Measurements from ENCODE around the gene IKZF3. TPM values are rescaled to one million over a fixed set of nuclear protein-coding genes. Genes with fewer than 3 reads are reported as not detected.
"Not testable (repeated sequence)": the region's sequence is repeated elsewhere in the genome, so short reads cannot be mapped to it uniquely, and the experiment has no call there.

Gene IKZF3
- total and polyA plus RNA-seq, 7 donors: under 0.01 to 12.3 (median 0.36) TPM

- no peaks in the 10 kb centered on the region for H3K9me3 ChIP-seq
- H3K36me3 ChIP-seq: no peaks in the 10 kb centered on the region
- H3K27ac ChIP-seq: no peak overlapping the region
- TF ChIP-seq CTCF (IDR thresholded peaks at IDR 0.05) (no peak), POLR2AphosphoS5 (IDR thresholded peaks at IDR 0.05) (no peak), POLR2A (IDR thresholded peaks at IDR 0.05) (no peak), EP300 (IDR thresholded peaks at IDR 0.05) (no peak)
- no peak for DNase-seq
- no peaks in the 10 kb centered on the region for H3K4me1 ChIP-seq
- no peak overlapping the region for H3K4me3 ChIP-seq
- no peaks in the 10 kb centered on the region for H3K27me3 ChIP-seq
- intact Hi-C loops (cut with DNase I): no loop called here
These were observed 91.7 kb downstream of the IKZF3 start for GRCh38 chr17:39772415-39772814.

GRCh38 chr17:39769974-39770587 is 94.0 kb downstream of the IKZF3 start:
- no peaks in the 10 kb centered on the region for H3K4me1 ChIP-seq
- WGBS, 2 donors: 31 to 33% methylated on average over 8 of the region's 8 CpGs
- H3K9me3 ChIP-seq: no peaks in the 10 kb centered on the region
- H3K27me3 ChIP-seq: no peaks in the 10 kb centered on the region
- TF ChIP-seq POLR2A (IDR thresholded peaks at IDR 0.05): no peak
- no peak for TF ChIP-seq CTCF (IDR thresholded peaks at IDR 0.05)
- no peak for DNase-seq
- no peak overlapping the region for H3K27ac ChIP-seq
- H3K4me3 ChIP-seq: no peak overlapping the region
- intact Hi-C loops (cut with DNase I): no loop called here
- H3K36me3 ChIP-seq: no peaks in the 10 kb centered on the region

- H3K4me3 ChIP-seq: no peak overlapping the region
These were observed 97.0 kb downstream of the IKZF3 start for GRCh38 chr17:39767147-39767546.

GRCh38 chr17:39765766-39766165 is 98.3 kb downstream of the IKZF3 start:
- no peak for TF ChIP-seq POLR2AphosphoS5 (IDR thresholded peaks at IDR 0.05)
- no peak for TF ChIP-seq POLR2A (IDR thresholded peaks at IDR 0.05)
- TF ChIP-seq EP300 (IDR thresholded peaks at IDR 0.05): no peak
- TF ChIP-seq CTCF (IDR thresholded peaks at IDR 0.05): no peak
- Histone ChIP-seq H3K27ac (no peak overlapping the region), H3K27me3 (peaks cover 0 to 16% (median 6%) of the 10 kb centered on the region in 3 donors), H3K4me1 (no peaks in the 10 kb centered on the region), H3K36me3 (no peaks in the 10 kb centered on the region), H3K4me3 (no peak overlapping the region), H3K9me3 (no peaks in the 10 kb centered on the region)
- DNase-seq: no peak
- WGBS, 2 donors: 90 to 94% methylated on average over 18 of the region's 18 CpGs
- intact Hi-C loops (cut with DNase I): no loop called here

More at GRCh38 chr17:39767147-39767546, 97.0 kb downstream of the IKZF3 start:
- WGBS, 2 donors: 56 to 67% methylated on average over 3 of the region's 3 CpGs
- H3K27ac ChIP-seq: no peak overlapping the region
- H3K4me1 ChIP-seq: no peaks in the 10 kb centered on the region
- H3K27me3 ChIP-seq: peaks cover 0 to 2% (median 0%) of the 10 kb centered on the region in 3 donors
- TF ChIP-seq EP300 (IDR thresholded peaks at IDR 0.05) (no peak), POLR2A (IDR thresholded peaks at IDR 0.05) (no peak), CTCF (IDR thresholded peaks at IDR 0.05) (no peak)
- no peaks in the 10 kb centered on the region for H3K9me3 ChIP-seq
- intact Hi-C loops (cut with DNase I): no loop called here
- no peak for DNase-seq
- no peaks in the 10 kb centered on the region for H3K36me3 ChIP-seq

- Histone ChIP-seq H3K27ac (no peak overlapping the region), H3K4me1 (no peaks in the 10 kb centered on the region), H3K36me3 (no peaks in the 10 kb centered on the region), H3K9me3 (no peaks in the 10 kb centered on the region), H3K4me3 (no peak overlapping the region), H3K27me3 (peaks cover 0 to 18% (median 8%) of the 10 kb centered on the region in 3 donors)
- TF ChIP-seq EP300 (IDR thresholded peaks at IDR 0.05) (no peak), POLR2AphosphoS5 (IDR thresholded peaks at IDR 0.05) (no peak), POLR2A (IDR thresholded peaks at IDR 0.05) (no peak), CTCF (IDR thresholded peaks at IDR 0.05) (no peak)
- no peak for DNase-seq
- WGBS, 2 donors: 55 to 63% methylated on average over 3 of the region's 3 CpGs
- intact Hi-C loops (cut with DNase I): no loop called here
These were observed 98.9 kb downstream of the IKZF3 start for GRCh38 chr17:39765175-39765574.

GRCh38 chr17:39764171-39764570 is 99.9 kb downstream of the IKZF3 start:
- DNase-seq; H3K4me1 ChIP-seq; H3K36me3 ChIP-seq; H3K9me3 ChIP-seq; H3K27ac ChIP-seq; intact Hi-C loops (cut with DNase I); H3K4me3 ChIP-seq: not testable (repeated sequence)
- peaks cover 0 to 24% (median 8%) of the 10 kb centered on the region in 3 donors for H3K27me3 ChIP-seq
- 68 to 82% methylated on average over 3 of the region's 3 CpGs for WGBS, 2 donors
